Activated CD8-positive, alpha-beta memory T cell treated with anti-CD3 and anti-CD28 coated beads for 4 hours (primary cell): ENCODE measurements around the gene PLD5.
"Not testable (repeated sequence)": the region's sequence is repeated elsewhere in the genome, so short reads cannot be mapped to it uniquely, and the experiment has no call there.

Experiments used
- DNase-seq, 2 donors: peaks; one replicate each; pipeline ENCODE4 v3.0.0-alpha.2; 2020; ENCODE audit warnings: low read depth in 2 of 2

The PLD5 gene

DNA sequence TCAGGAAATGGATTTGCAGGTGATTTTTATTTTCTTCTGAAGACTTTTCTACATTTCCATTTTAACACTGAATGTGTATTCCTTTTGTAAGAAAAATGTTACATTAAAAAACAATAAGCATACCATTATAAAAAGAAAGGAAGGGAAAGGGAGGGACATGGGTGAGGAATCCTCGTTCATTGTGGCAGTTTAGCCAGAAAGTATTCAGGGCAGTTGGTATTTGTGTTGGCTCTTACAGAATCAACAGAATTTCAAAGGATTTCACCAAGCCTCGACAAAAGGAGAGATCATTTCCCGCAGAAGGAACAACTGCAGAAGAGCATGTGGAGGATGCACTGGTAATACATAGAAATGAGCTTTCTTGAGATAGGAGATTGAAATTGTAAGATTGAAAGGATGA is 35.0 kb downstream of the PLD5 start:
- DNase-seq = no peak

DNA sequence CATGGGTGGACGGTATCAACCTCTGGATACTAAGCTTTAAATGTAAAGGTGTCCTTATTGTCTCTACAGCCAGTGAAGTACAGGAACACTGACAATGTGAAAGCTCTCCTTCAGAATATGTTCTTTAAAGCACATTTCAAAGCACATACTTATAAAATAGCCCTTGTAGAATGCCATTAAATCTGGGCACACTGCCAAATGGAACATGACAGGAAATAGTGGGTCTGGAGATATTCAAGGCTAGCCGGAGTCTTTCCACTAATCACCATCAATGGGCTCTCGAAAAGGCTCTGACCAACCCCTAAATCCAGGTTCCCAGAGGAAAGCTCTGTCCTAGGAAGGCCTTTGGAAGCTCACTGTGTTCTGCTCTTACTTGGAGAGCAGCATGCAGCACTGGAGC is 46.6 kb downstream of the PLD5 start:
- DNase-seq = no peak

DNA sequence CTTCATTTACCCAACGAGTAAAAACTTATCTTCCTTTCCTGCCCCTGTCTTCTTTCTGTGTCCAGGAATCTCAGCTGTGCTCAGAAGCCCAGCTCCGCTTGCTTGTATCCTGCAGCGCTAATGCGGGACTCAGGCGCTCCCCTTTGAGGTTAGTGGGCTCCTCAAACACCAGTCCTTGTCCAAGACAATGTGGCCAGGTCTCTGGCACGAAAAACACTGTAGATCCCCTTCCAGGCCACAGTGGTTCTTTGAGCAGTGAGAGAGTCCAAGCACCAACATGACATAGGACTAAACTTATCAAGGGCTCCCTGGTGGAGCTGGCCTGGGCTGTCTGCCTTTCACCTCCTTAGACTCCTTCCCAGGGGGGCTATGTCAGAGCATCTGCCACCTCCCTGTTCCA is 53.7 kb downstream of the PLD5 start:
- no peak for DNase-seq

- no peak for DNase-seq
Observed at GRCh38 chr1:242468784-242469183, 55.7 kb downstream of the PLD5 start.

GRCh38 chr1:242467556-242468145 is 56.8 kb downstream of the PLD5 start:
- DNase-seq = no peak

DNA sequence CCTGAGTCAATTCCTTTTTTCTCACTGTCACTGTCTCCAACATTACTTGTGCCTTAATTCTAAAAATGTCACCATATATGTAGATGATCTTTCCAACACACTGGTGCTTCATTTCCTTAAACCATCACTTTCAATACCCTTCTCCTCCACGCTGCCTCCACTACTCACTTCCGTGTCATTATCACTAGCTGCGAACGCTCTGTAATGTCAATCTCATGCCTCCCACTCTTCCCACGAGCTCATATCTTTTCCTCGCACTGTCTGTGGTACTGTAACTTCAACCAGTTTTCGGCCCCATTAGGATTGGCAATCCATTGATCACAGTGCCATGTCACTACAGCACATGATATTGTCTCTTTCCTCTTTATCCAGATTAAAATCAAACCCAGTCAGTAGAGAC is 61.6 kb downstream of the PLD5 start:
- no peak for DNase-seq

DNA sequence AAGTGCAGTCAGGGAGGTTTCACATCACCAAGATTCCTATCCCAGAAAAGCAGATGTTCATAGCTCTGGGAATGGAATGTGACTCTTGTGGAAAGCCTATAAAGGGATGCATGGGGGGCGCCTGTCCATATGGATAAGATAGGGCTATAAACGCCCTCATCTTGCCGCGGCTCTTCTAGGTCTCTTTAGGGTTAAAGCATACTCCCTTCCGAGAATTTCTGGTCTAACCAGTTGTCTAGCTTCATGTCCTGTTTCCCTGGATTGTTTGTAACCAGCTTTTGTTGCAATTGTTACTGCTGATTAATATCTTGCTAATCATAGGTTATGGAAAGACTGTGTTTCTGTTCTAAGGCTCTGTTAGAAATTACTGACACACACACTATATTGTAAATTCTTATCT is 64.8 kb downstream of the PLD5 start:
- DNase-seq = not testable (repeated sequence)

DNA sequence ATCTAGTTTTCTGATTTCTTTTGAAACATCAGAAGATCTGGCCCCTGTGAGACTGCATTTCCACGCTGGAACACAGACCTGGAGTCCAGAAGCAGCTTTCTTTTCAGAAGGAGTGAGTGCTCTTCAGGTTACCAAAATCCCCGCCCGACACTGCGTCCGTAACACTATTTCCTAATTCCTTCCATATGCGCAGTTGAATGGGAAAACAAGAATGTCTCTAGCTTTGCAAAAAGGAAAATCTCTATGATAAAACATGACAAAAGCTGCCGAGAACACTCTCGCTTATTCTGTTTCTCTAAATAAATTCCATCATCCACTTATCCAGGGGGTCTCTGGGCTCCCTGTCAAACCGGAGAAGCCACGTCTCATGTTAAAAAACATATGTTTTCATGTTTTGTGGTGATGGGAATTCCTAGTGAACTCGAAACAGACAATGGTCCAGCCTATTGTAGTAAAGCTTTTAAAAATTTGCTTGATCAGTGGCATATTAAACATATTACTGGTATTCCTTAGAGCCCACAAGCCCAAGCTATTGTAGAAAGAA is 67.7 kb downstream of the PLD5 start:
- DNase-seq = no peak

DNA sequence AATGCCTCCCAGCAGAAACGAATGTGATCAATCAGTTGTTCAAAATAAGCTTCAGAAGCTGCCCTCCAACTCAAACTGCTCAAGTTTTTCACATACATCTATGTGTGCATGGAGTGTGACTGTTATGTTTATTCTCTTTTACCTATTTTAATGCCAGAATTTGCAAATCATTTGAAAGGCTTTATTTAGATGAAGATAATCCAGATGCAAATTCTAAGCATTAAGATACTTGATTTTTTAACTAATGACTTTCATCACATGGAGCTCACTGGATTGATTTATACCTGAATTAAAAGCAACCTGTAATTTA is 69.5 kb downstream of the PLD5 start:
- DNase-seq = no peak

- DNase-seq = no peak
Observed at GRCh38 chr1:242454262-242455051, 70.0 kb downstream of the PLD5 start.

DNA sequence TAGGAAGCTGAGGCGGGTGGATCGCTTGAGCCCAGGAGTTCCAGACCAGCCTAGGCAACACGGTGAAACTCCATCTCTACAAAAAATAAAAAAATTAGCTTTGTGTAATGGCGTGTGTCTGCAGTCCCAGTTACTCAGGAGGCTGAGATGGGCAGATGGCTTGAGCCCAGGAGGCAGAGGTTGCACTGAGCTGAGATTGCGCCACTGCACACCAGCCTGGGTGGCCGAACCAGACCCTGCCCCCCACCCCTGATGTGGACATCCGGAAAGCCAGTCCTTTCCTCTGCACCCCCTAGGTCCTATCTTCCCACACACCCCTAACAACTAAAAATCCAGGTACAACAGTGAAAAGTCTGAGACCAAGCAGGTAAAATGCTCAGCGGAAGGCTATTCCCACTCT is 71.9 kb downstream of the PLD5 start:
- DNase-seq = no peak

DNA sequence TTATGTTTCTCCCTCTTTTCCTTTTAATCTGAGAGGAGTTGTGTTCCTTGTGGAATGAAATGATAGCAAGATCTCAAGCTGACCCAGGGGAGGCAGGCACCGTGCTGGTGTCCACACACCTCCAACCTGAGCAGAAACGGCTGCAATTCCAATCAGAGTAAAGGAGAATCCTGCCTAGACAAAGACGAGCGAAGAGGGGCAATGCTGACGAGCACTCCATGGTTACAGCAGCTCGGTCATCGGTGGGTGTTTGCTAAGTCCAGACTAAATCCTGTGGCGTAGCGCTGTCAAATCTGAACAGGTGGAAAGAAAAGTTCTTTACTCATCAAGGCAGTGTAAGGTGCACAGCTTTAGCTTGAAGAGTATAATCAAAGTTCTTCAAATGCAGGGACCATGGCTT is 74.8 kb downstream of the PLD5 start:
- DNase-seq = no peak

DNA sequence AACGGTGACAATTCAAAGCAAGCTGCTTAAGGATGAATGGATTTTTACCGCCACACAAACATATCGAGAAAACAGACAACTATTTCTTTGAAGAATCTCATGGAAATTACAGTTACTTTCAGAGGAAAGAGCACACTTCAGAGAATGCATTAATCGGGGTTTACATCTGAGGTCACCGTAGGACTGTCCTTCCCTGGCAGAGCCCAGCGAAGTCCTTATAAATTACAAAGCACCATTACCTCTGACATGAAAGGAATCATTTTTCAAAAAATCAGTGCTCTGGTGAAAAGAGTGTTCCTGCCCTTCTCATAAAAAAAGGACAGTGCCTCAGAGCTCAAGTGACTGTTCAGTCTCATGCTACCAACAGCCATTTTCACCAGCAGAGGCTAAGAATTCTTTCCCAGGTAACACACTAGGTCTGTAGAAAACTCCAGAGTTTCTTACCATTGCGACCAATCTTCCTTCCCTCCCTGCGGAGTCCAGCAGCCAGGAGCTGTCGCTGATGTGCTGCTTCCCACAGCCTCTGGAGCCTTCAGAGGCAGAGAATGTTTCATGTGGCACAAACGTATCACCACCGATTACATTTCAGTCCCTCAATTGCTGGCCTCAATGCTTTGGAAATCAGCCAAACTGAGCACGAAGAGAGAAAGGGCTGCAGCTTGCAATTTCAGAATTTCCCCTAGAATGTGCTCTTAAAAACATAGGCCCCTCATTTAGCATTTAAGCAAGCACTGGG is 75.4 kb downstream of the PLD5 start:
- DNase-seq = no peak

DNA sequence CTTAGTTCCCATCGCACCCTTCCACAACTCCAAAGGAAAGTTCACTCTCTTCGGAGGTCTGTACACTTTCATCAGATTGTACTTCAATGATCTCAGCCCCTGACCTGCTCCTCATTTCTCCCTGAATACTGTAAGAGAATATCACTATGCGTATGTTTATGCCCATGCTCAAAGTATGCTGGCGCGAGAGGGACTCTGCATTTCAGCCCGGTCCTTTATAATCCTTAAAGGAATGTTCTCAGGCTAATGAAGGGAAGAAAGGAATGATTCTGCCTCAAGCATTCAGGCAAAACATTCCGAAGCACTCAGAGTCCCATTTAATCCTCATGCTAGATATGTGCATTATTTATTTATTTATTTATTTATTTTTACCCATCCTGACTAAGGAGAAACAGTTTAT is 76.8 kb downstream of the PLD5 start:
- DNase-seq = no peak

DNA sequence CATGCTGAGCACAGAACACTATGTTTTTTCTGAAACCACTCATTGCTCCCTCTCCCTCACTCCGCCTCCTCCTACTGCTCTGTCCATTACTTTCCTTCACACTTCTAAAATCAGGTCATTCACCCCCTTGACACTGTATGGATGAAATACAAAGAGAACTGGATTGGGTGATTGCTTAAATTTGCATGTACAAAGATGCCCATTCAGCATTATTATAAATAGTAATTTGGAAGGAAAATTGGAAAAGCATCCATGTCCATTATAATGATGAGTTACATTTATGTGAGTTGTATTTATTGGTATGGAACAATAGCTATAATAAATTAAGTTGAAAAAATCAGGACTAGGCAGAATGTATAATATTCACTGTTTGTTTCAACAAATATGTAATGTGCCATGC is 83.7 kb downstream of the PLD5 start:
- no peak for DNase-seq

DNA sequence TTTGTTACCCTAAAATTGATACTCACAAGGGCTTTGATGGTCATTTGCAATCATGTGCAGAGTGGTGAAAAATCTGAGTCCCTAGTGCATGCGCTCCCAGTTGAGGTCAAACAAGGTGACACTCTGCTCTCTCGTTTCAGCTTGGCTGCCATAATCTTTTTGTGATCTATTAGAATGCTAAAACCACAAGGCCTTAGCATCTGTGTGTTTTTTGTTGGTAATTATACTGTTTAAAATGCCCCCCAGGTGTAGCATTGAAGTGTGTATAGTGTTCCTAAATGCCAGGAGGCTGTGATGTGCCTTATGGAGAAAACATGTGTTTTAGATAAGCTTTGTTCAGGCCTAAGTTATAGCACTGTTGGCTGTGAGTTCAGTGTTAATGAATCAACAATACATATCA is 89.3 kb downstream of the PLD5 start:
- DNase-seq = no peak

DNA sequence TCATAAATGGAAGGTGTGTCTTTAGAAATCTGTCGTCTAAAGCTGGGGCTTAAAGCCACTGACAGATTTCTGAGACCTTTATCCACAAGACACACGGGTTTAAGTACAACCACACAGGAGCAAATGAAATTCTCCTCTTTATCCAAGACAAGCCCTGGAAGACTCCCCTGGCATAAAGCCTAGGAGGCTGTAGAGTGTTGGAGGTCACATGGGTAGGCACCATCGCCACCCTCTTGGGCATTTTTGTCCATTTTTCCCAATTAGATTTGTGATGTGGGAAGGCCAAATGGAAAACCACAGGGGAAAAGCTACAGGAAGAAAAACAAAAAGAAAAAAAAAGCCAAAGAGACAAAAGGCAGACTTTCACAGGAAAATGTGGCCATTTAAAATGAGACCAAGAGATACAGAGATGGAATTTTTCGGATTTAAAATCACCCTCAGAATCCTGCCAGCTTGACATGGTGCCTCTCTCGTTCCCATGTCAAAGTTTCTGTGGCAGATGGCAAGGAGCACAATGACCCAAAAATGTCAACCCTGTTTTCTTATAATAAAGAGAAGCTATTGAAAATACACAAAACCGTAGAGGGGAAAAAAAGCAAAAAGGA is 91.9 kb downstream of the PLD5 start:
- no peak for DNase-seq

- no peak for DNase-seq
Observed at GRCh38 chr1:242431786-242432185, 92.7 kb downstream of the PLD5 start.

GRCh38 chr1:242430956-242431355 is 93.5 kb downstream of the PLD5 start:
- DNase-seq = no peak

DNA sequence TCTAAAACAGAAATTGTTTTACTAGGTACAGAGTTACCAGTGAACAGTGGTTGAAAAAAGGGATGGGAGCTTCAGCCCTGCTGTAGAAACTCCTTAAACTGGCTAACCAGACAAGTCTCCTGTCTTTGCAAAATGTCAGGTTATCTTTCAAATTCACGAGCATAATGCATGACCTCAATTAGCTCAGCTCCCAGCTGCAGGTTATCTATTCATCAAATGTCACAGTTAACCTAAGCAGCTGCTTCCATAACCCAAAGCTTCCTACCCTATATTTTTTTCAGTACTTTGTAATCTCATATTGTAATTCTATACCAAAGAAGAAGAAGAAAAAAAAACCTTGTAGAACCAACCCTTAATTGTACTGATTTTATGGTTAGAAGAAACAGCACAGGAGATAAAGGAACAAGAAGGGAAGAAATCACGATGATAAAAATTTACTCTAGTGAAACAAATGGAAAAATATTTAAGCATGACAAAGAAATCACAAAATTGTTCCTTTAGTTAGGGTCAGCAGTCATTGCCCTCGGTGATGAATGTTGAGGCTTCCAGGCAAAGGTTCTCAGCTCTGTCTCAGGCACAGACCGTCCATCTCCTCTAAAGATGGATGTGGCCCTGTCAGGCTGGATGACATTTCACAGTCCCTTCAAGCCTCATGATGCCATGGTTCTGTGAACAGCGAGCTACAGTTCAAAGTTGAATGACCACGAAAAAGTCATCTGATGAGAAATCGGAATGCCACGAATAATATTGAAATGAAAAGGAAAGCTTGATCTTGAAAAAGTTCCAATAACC is 95.9 kb downstream of the PLD5 start:
- DNase-seq = no peak

DNA sequence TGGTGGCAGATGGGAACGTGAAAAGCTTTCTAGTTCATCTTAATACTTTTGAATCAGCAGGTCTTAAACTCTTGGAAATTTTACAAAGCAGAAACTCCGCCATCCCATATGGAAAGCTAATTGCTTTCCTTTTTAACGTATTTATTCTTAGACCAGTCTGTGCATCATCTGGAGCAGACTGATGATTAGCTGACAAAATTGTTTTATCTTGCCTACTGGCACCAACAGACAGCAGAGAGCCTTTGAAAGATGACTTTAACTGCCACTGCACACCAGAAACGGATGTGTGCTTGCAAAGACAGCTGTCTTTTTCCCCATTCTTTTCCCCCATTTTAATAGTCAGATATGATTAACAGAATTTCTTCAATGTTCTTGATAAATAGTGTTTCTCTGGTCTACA is 97.0 kb downstream of the PLD5 start:
- no peak for DNase-seq
